Esophagus squamous epithelium (tissue), 4 donors: Measurements from ENCODE around the gene VIM.

Experiments
- CTCF ChIP-seq, 6 experiments: fragments of 450-650 bp in 4 of 6; fragments of 200-600 bp in 2 of 6; sonication (generic) in 2 of 6; IDR thresholded peaks; one replicate each; pipeline ENCODE4 v1.5.1; 2016 to 2019; ENCODE audit warnings: antibody characterized with exemption in 6 of 6, mild to moderate bottlenecking in 4 of 6, moderate library complexity in 4 of 6
- POLR2A ChIP-seq, 4 donors: fragments of 450-650 bp; IDR thresholded peaks; one replicate each; pipeline ENCODE4 v1.6.1; 2017; ENCODE audit warnings: antibody characterized with exemption in 4 of 4, mild to moderate bottlenecking in 4 of 4, moderate library complexity in 3 of 4

- TF ChIP-seq CTCF (IDR thresholded peaks at IDR 0.05) (no peak), POLR2A (IDR thresholded peaks at IDR 0.05) (no peak)
Observed at GRCh38 chr10:17217631-17218232, 10.3 kb upstream of the VIM start.
